H1 (cell line): ENCODE results near the gene ITSN1. TPM values are rescaled to one million over a fixed set of nuclear protein-coding genes. Genes with fewer than 3 reads are reported as not detected.

Experiments
- BRCA1 ChIP-seq: IDR thresholded peaks from 2 replicates; pipeline ENCODE4 v1.6.1; 2012; ENCODE audit warnings: low read depth, low read length, improper control_type of control experiment
- HDAC6 ChIP-seq: IDR thresholded peaks from one replicate; pipeline ENCODE4 v1.7.1; 2012; ENCODE audit warnings: low read depth, mild to moderate bottlenecking, inconsistent platforms, low read length, moderate library complexity
- PHF8 ChIP-seq: fragments of 200-600 bp; sonication (generic); conservative IDR thresholded peaks from 2 replicates; pipeline ENCODE4 v1.7.1; 2012; ENCODE audit warnings: low read depth, mild to moderate bottlenecking, inconsistent platforms, low read length, moderate library complexity
- POU5F1 ChIP-seq: IDR thresholded peaks from 2 replicates; pipeline ENCODE4 v1.6.1; 2011; ENCODE audit warnings: low read depth, mild to moderate bottlenecking, low read length, moderate library complexity
- SAP30 ChIP-seq: fragments of 300-600 bp; sonication (generic); IDR thresholded peaks from 2 replicates; pipeline ENCODE4 v1.7.1; 2012; ENCODE audit warnings: low read length, moderate library complexity, mild to moderate bottlenecking, inconsistent platforms; ENCODE audit not compliant: insufficient read depth, insufficient replicate concordance
- SIN3A ChIP-seq, 2 experiments: IDR thresholded peaks in 1 of 2; conservative IDR thresholded peaks in 1 of 2; 2 replicates each; pipeline ENCODE4 v1.6.1; 2011 to 2012; ENCODE audit warnings: low read length in 2 of 2, improper control_type of control experiment in 1 of 2, low read depth in 1 of 2, mild to moderate bottlenecking in 1 of 2
- SP2 ChIP-seq: IDR thresholded peaks from 2 replicates; pipeline ENCODE4 v1.6.1; 2012; ENCODE audit warnings: mild to moderate bottlenecking, low read length, inconsistent platforms
- TCF12 ChIP-seq: IDR thresholded peaks from 2 replicates; pipeline ENCODE4 v1.6.1; 2011; ENCODE audit warnings: low read depth, mild to moderate bottlenecking, low read length
- polyA plus RNA-seq, 7 experiments: library from polyadenylated mRNA; depleted of rRNA in 3 of 7; stranded (reverse) in 5 of 7; unstranded in 2 of 7; fragments of >200 nt in 5 of 7; fragments of 200-250 nt in 2 of 7; gene quantifications; 1 replicate in 5 of 7; 2 replicates in 1 of 7; 4 replicates in 1 of 7; pipeline versions ENCODE4 v1.2.1 to v1.2.3, GENCODE V29; 2011 to 2013; ENCODE audit warnings: missing spikeins in 2 of 7, mixed read lengths in 2 of 7
- total RNA-seq: library from RNA; stranded (reverse); fragmentation: NEBNext Ultra II Directional; extraction: Animal tissue kit (Norgen Biotek cat#: 25700); gene quantifications from 2 replicates; pipeline ENCODE4 v1.2.1, GENCODE V29; 2021
- TF ChIP-seq, protein P1 (sequence below): fragments of 300-600 bp; sonication (generic); IDR thresholded peaks from 2 replicates; pipeline ENCODE4 v1.7.1; 2012; ENCODE audit warnings: low read length, moderate library complexity, mild to moderate bottlenecking, inconsistent platforms; ENCODE audit not compliant: insufficient replicate concordance
- TF ChIP-seq, protein P2 (sequence below): IDR thresholded peaks from 2 replicates; pipeline ENCODE4 v1.6.1; 2012; ENCODE audit warnings: inconsistent platforms

ITSN1 gene
- total and polyA plus RNA-seq, 2 of the 8 experiments (the other 6 are each of a cell fraction or from before 2014, with no cell fraction given), result 60.8 to 78.1 TPM

DNA sequence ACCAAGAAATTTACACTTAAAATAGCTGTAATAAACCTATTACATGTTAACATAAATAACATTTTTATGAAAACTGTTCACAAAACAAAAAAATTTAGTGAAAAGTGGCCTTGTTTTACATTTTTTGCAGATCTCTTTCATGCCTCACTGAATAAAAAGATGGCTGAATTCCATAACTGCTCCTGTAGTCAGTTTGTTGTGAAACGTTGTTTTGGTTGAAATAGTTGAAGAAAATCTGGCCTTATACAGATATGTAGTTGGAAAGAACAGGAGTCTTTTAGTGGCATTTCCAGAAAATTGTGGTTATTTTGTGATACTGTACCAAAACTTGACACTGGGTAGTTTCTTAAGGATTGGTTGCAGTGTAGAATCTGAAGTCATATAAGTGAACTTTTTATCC lies 18.1 kb downstream of the ITSN1 start (continued):
- TF ChIP-seq, protein P1, sequence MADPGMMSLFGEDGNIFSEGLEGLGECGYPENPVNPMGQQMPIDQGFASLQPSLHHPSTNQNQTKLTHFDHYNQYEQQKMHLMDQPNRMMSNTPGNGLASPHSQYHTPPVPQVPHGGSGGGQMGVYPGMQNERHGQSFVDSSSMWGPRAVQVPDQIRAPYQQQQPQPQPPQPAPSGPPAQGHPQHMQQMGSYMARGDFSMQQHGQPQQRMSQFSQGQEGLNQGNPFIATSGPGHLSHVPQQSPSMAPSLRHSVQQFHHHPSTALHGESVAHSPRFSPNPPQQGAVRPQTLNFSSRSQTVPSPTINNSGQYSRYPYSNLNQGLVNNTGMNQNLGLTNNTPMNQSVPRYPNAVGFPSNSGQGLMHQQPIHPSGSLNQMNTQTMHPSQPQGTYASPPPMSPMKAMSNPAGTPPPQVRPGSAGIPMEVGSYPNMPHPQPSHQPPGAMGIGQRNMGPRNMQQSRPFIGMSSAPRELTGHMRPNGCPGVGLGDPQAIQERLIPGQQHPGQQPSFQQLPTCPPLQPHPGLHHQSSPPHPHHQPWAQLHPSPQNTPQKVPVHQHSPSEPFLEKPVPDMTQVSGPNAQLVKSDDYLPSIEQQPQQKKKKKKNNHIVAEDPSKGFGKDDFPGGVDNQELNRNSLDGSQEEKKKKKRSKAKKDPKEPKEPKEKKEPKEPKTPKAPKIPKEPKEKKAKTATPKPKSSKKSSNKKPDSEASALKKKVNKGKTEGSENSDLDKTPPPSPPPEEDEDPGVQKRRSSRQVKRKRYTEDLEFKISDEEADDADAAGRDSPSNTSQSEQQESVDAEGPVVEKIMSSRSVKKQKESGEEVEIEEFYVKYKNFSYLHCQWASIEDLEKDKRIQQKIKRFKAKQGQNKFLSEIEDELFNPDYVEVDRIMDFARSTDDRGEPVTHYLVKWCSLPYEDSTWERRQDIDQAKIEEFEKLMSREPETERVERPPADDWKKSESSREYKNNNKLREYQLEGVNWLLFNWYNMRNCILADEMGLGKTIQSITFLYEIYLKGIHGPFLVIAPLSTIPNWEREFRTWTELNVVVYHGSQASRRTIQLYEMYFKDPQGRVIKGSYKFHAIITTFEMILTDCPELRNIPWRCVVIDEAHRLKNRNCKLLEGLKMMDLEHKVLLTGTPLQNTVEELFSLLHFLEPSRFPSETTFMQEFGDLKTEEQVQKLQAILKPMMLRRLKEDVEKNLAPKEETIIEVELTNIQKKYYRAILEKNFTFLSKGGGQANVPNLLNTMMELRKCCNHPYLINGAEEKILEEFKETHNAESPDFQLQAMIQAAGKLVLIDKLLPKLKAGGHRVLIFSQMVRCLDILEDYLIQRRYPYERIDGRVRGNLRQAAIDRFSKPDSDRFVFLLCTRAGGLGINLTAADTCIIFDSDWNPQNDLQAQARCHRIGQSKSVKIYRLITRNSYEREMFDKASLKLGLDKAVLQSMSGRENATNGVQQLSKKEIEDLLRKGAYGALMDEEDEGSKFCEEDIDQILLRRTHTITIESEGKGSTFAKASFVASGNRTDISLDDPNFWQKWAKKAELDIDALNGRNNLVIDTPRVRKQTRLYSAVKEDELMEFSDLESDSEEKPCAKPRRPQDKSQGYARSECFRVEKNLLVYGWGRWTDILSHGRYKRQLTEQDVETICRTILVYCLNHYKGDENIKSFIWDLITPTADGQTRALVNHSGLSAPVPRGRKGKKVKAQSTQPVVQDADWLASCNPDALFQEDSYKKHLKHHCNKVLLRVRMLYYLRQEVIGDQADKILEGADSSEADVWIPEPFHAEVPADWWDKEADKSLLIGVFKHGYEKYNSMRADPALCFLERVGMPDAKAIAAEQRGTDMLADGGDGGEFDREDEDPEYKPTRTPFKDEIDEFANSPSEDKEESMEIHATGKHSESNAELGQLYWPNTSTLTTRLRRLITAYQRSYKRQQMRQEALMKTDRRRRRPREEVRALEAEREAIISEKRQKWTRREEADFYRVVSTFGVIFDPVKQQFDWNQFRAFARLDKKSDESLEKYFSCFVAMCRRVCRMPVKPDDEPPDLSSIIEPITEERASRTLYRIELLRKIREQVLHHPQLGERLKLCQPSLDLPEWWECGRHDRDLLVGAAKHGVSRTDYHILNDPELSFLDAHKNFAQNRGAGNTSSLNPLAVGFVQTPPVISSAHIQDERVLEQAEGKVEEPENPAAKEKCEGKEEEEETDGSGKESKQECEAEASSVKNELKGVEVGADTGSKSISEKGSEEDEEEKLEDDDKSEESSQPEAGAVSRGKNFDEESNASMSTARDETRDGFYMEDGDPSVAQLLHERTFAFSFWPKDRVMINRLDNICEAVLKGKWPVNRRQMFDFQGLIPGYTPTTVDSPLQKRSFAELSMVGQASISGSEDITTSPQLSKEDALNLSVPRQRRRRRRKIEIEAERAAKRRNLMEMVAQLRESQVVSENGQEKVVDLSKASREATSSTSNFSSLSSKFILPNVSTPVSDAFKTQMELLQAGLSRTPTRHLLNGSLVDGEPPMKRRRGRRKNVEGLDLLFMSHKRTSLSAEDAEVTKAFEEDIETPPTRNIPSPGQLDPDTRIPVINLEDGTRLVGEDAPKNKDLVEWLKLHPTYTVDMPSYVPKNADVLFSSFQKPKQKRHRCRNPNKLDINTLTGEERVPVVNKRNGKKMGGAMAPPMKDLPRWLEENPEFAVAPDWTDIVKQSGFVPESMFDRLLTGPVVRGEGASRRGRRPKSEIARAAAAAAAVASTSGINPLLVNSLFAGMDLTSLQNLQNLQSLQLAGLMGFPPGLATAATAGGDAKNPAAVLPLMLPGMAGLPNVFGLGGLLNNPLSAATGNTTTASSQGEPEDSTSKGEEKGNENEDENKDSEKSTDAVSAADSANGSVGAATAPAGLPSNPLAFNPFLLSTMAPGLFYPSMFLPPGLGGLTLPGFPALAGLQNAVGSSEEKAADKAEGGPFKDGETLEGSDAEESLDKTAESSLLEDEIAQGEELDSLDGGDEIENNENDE, result no peak
- no peak for TF ChIP-seq SAP30
- TF ChIP-seq SIN3A (conservative IDR thresholded peaks at IDR 0.05 in 1 of 2, IDR thresholded peaks at IDR 0.05 in 1 of 2; ENCODE audit: low read depth in 1 of 2, low read length in 2 of 2), result no peak
- no peak for TF ChIP-seq HDAC6
- TF ChIP-seq POU5F1, result no peak
- no peak for TF ChIP-seq SP2
- TF ChIP-seq TCF12, result no peak
- no peak for TF ChIP-seq PHF8
- TF ChIP-seq, protein P2, sequence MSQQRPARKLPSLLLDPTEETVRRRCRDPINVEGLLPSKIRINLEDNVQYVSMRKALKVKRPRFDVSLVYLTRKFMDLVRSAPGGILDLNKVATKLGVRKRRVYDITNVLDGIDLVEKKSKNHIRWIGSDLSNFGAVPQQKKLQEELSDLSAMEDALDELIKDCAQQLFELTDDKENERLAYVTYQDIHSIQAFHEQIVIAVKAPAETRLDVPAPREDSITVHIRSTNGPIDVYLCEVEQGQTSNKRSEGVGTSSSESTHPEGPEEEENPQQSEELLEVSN, result no peak
- TF ChIP-seq BRCA1, result no peak
